HEK293 (cell line): ENCODE data around the gene IL18RAP.

Experiments
- CTCF ChIA-PET: fragments of 350-600 bp; formaldehyde crosslinking; extraction: SDS; loops from one replicate; lab custom pipeline; 2021; ENCODE audit warnings: antibody characterized with exemption; lab: Yijun Ruan, JAX
- POLR2A ChIA-PET: fragments of 300-600 bp; formaldehyde crosslinking; extraction: SDS; loops from one replicate; lab custom pipeline; 2020; ENCODE audit warnings: antibody characterized with exemption, inconsistent platforms; lab: Yijun Ruan, JAX
- H3K27ac ChIP-seq: fragments of 200-500 bp; sonication (Bioruptor generic); 2 replicates; pipeline ENCODE4 v1.5.1; 2014; ENCODE audit warnings: low read depth, low read length, control low read depth, inconsistent platforms; ENCODE audit errors: extremely low read depth
- H3K36me3 ChIP-seq, 2 experiments: fragments of 200-500 bp in 1 of 2; sonication (Bioruptor generic) in 1 of 2; 1 replicate in 1 of 2; 2 replicates in 1 of 2; pipeline ENCODE4 v1.5.1; 2014 to 2017; ENCODE audit warnings: inconsistent platforms in 2 of 2, low read length in 2 of 2; ENCODE audit not compliant: control insufficient read depth in 2 of 2, insufficient read depth in 1 of 2
- H3K4me1 ChIP-seq: fragments of 200-500 bp; sonication (Bioruptor generic); 2 replicates; pipeline ENCODE4 v1.5.1; 2014; ENCODE audit warnings: mild to moderate bottlenecking, low read length, inconsistent platforms; ENCODE audit not compliant: control insufficient read depth, insufficient read depth
- H3K4me3 ChIP-seq: 2 replicates; pipeline ENCODE4 v1.5.1; 2011; ENCODE audit warnings: low read depth, mild to moderate bottlenecking, control low read depth, low read length, moderate library complexity
- H3K9me3 ChIP-seq: fragments of 200-500 bp; sonication (Bioruptor generic); 2 replicates; pipeline ENCODE4 v1.5.1; 2014; ENCODE audit warnings: low read depth, low read length, inconsistent platforms; ENCODE audit not compliant: control insufficient read depth, insufficient read depth
- HOXA7 ChIP-seq: sonication (generic); formaldehyde crosslinking; IDR thresholded peaks from 2 replicates; pipeline ENCODE4 v1.8.1; 2022; ENCODE audit warnings: missing genetic modification reagents, borderline replicate concordance
- KLF17 ChIP-seq: fragments of 450-650 bp; formaldehyde crosslinking; IDR thresholded peaks from 2 replicates; pipeline ENCODE4 v1.5.1; 2016; ENCODE audit warnings: missing biosample characterization, missing genetic modification characterization
- OVOL3 ChIP-seq: fragments of 450-650 bp; formaldehyde crosslinking; IDR thresholded peaks from 2 replicates; pipeline ENCODE4 v1.5.1; 2016; ENCODE audit warnings: missing biosample characterization, missing genetic modification characterization
- ZBTB20 ChIP-seq: fragments of 450-650 bp; formaldehyde crosslinking; IDR thresholded peaks from 2 replicates; pipeline ENCODE4 v1.5.1; 2016; ENCODE audit warnings: missing biosample characterization, missing genetic modification characterization
- ZNF132 ChIP-seq: fragments of 450-650 bp; formaldehyde crosslinking; IDR thresholded peaks from 2 replicates; pipeline ENCODE4 v1.5.1; 2017; ENCODE audit warnings: missing biosample characterization, missing genetic modification characterization, borderline replicate concordance
- ZNF19 ChIP-seq: fragments of 450-650 bp; formaldehyde crosslinking; IDR thresholded peaks from 2 replicates; pipeline ENCODE4; 2016; ENCODE audit warnings: missing biosample characterization, missing genetic modification characterization, low read depth
- ZNF311 ChIP-seq: fragments of 450-650 bp; formaldehyde crosslinking; IDR thresholded peaks from 2 replicates; pipeline ENCODE4 v1.5.1; 2017; ENCODE audit warnings: missing biosample characterization, missing genetic modification characterization, borderline replicate concordance
- ZNF423 ChIP-seq: fragments of 450-650 bp; formaldehyde crosslinking; IDR thresholded peaks from 2 replicates; pipeline ENCODE4 v1.5.1; 2016; ENCODE audit warnings: missing biosample characterization, missing genetic modification characterization
- ZNF473 ChIP-seq: fragments of 450-650 bp; formaldehyde crosslinking; IDR thresholded peaks from 2 replicates; pipeline ENCODE4 v1.5.1; 2017; ENCODE audit warnings: missing biosample characterization, missing genetic modification characterization
- ZNF558 ChIP-seq: fragments of 450-650 bp; formaldehyde crosslinking; IDR thresholded peaks from 2 replicates; pipeline ENCODE4 v1.5.1; 2016; ENCODE audit warnings: missing biosample characterization, missing genetic modification characterization
- ZNF560 ChIP-seq: fragments of 450-650 bp; formaldehyde crosslinking; IDR thresholded peaks from 2 replicates; pipeline ENCODE4 v1.5.1; 2017; ENCODE audit warnings: missing biosample characterization, missing genetic modification characterization, borderline replicate concordance
- ZNF701 ChIP-seq: fragments of 450-650 bp; formaldehyde crosslinking; IDR thresholded peaks from 2 replicates; pipeline ENCODE4 v1.5.1; 2016; ENCODE audit warnings: missing biosample characterization, missing genetic modification characterization
- TF ChIP-seq, protein P1 (sequence below): IDR thresholded peaks from 2 replicates; pipeline ENCODE4 v1.6.1; 2011; ENCODE audit warnings: mild to moderate bottlenecking, low read depth, low read length, borderline replicate concordance
- TF ChIP-seq, protein P2 (sequence below): fragments of 450-650 bp; formaldehyde crosslinking; IDR thresholded peaks from 2 replicates; pipeline ENCODE4 v1.5.1; 2016; ENCODE audit warnings: missing biosample characterization, missing genetic modification characterization
- TF ChIP-seq, protein P3 (sequence below): fragments of 450-650 bp; formaldehyde crosslinking; IDR thresholded peaks from 2 replicates; pipeline ENCODE4 v1.5.1; 2017; ENCODE audit warnings: missing biosample characterization, mild to moderate bottlenecking, missing genetic modification characterization, moderate library complexity

Gene IL18RAP

GRCh38 chr2:102483086-102483485 is 60.1 kb downstream of the IL18RAP start:
- Histone ChIP-seq H3K9me3 (no peaks in the 10 kb centered on the region), H3K4me1 (no peaks in the 10 kb centered on the region), H3K27ac (no peak overlapping the region), H3K4me3 (no peak overlapping the region), H3K36me3 (no peaks in the 10 kb centered on the region)
- POLR2A ChIA-PET = no interaction called here
- TF ChIP-seq, protein P1, sequence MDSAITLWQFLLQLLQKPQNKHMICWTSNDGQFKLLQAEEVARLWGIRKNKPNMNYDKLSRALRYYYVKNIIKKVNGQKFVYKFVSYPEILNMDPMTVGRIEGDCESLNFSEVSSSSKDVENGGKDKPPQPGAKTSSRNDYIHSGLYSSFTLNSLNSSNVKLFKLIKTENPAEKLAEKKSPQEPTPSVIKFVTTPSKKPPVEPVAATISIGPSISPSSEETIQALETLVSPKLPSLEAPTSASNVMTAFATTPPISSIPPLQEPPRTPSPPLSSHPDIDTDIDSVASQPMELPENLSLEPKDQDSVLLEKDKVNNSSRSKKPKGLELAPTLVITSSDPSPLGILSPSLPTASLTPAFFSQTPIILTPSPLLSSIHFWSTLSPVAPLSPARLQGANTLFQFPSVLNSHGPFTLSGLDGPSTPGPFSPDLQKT = no peak
- TF ChIP-seq OVOL3 (tag by site-specific recombination) (no peak), ZNF473 (tag by site-specific recombination) (no peak), KLF17 (no peak), ZBTB20 (no peak)
- TF ChIP-seq, protein P2, sequence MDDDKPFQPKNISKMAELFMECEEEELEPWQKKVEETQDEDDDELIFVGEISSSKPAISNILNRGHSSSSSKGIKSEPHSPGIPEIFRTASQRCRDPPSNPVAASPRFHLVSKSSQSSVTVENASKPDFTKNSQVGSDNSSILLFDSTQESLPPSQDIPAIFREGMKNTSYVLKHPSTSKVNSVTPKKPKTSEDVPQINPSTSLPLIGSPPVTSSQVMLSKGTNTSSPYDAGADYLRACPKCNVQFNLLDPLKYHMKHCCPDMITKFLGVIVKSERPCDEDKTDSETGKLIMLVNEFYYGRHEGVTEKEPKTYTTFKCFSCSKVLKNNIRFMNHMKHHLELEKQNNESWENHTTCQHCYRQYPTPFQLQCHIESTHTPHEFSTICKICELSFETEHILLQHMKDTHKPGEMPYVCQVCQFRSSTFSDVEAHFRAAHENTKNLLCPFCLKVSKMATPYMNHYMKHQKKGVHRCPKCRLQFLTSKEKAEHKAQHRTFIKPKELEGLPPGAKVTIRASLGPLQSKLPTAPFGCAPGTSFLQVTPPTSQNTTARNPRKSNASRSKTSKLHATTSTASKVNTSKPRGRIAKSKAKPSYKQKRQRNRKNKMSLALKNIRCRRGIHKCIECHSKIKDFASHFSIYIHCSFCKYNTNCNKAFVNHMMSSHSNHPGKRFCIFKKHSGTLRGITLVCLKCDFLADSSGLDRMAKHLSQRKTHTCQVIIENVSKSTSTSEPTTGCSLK (tag by site-specific recombination) = no peak
- CTCF ChIA-PET = interaction anchor here (1.2 to 2.9 kb wide), 3 partner anchors 9 to 133 kb away, joined by 3 to 15 read pairs (median 5); partner anchors contain the start of gene SLC9A4

GRCh38 chr2:102484310-102485061 is 61.5 kb downstream of the IL18RAP start:
- POLR2A ChIA-PET = no interaction called here
- no peak overlapping the region for H3K27ac ChIP-seq
- no peaks in the 10 kb centered on the region for H3K4me1 ChIP-seq
- CTCF ChIA-PET = interaction anchor here (0.6 to 2.9 kb wide), 4 partner anchors 10 to 389 kb away, joined by 3 to 15 read pairs (median 4); partner anchors contain the start of gene SLC9A4
- no peaks in the 10 kb centered on the region for H3K36me3 ChIP-seq
- H3K9me3 ChIP-seq = no peaks in the 10 kb centered on the region
- H3K4me3 ChIP-seq = no peak overlapping the region
- TF ChIP-seq, protein P3, sequence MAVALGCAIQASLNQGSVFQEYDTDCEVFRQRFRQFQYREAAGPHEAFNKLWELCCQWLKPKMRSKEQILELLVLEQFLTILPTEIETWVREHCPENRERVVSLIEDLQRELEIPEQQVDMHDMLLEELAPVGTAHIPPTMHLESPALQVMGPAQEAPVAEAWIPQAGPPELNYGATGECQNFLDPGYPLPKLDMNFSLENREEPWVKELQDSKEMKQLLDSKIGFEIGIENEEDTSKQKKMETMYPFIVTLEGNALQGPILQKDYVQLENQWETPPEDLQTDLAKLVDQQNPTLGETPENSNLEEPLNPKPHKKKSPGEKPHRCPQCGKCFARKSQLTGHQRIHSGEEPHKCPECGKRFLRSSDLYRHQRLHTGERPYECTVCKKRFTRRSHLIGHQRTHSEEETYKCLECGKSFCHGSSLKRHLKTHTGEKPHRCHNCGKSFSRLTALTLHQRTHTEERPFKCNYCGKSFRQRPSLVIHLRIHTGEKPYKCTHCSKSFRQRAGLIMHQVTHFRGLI (tag by site-specific recombination) = peak; percentile 81
- no peak for TF ChIP-seq ZNF132 (tag by site-specific recombination)
- TF ChIP-seq, all 188 proteins: peak for 1

- Histone ChIP-seq H3K36me3 (no peaks in the 10 kb centered on the region), H3K27ac (no peak overlapping the region), H3K9me3 (no peaks in the 10 kb centered on the region), H3K4me3 (no peak overlapping the region), H3K4me1 (no peaks in the 10 kb centered on the region)
- TF ChIP-seq ZNF558 (tag by site-specific recombination) (no peak), ZNF19 (tag by site-specific recombination) (no peak), ZNF423 (tag by site-specific recombination) (no peak), HOXA7 (CRISPR knock-in tag) (no peak), ZNF311 (tag by site-specific recombination) (no peak), ZNF560 (tag by site-specific recombination) (no peak), ZNF701 (no peak), ZNF473 (tag by site-specific recombination) (no peak)
- ChIA-PET CTCF (no interaction called here), POLR2A (no interaction called here)
Measured at GRCh38 chr2:102485147-102485785, 62.3 kb downstream of the IL18RAP start.
